ENCODE data around the gene PNPLA1. TPM values are rescaled to one million over a fixed set of nuclear protein-coding genes. Genes with fewer than 3 reads are reported as not detected.

PNPLA1 gene
- total RNA-seq, 1 experiment from 2014 or later: 0.10 TPM

GRCh38 chr6:36241728-36242127 lies 28.1 kb upstream of the PNPLA1 start:
- Histone ChIP-seq H2AFZ (ENCODE audit: low read depth, low read length, poor library complexity, severe bottlenecking) (no peak overlapping the region), H3K9ac (ENCODE audit: low read length) (no peak overlapping the region), H3K27ac (ENCODE audit: low read depth, low read length) (no peak overlapping the region), H3K4me3 (replicated peaks in 1 of 2; ENCODE audit: low read depth in 1 of 2, low read length in 2 of 2) (no peak overlapping the region), H3K36me3 (ENCODE audit: control insufficient read depth in 1 of 2, insufficient read depth in 2 of 2, low read length in 2 of 2) (no peaks in the 10 kb centered on the region), H3K9me3 (ENCODE audit: control insufficient read depth in 1 of 2, insufficient read depth in 1 of 2, low read depth in 1 of 2, low read length in 2 of 2) (no peaks in the 10 kb centered on the region), H3K4me1 (ENCODE audit: control insufficient read depth in 1 of 2, insufficient read depth in 2 of 2, low read length in 2 of 2) (peaks cover 0 to 13% of the 10 kb centered on the region in 2 experiments; a peak in 2 of 4 replicates), H3K9me2 (ENCODE audit: insufficient read depth) (no peaks in the 10 kb centered on the region), H3K79me2 (ENCODE audit: insufficient read depth, low read length) (no peaks in the 10 kb centered on the region), H3K4me2 (ENCODE audit: low read length) (no peak overlapping the region), H4K20me1 (ENCODE audit: insufficient read depth) (no peaks in the 10 kb centered on the region), H3K27me3 (ENCODE audit: insufficient read depth, low read length) (no peaks in the 10 kb centered on the region)
- CTCF ChIA-PET: no interaction called here
- ATAC-seq (no peak), DNase-seq (ENCODE audit: low read depth, low spot score) (no peak)
- POLR2A ChIA-PET: no interaction called here
- TF ChIP-seq FOSL1 (IDR thresholded peaks at IDR 0.05; ENCODE audit: low read depth) (no peak), JUND (IDR thresholded peaks at IDR 0.05) (no peak), ZFX (IDR thresholded peaks at IDR 0.05) (no peak), ZNF274 (IDR thresholded peaks at IDR 0.05; ENCODE audit: low read depth, low read length) (no peak), SIN3A (IDR thresholded peaks at IDR 0.05; ENCODE audit: low read depth) (no peak), EGR1 (IDR thresholded peaks at IDR 0.05; ENCODE audit: low read depth) (no peak), POLR2AphosphoS5 (IDR thresholded peaks at IDR 0.05; ENCODE audit: low read depth, low read length) (no peak)
- TF ChIP-seq, protein P1, sequence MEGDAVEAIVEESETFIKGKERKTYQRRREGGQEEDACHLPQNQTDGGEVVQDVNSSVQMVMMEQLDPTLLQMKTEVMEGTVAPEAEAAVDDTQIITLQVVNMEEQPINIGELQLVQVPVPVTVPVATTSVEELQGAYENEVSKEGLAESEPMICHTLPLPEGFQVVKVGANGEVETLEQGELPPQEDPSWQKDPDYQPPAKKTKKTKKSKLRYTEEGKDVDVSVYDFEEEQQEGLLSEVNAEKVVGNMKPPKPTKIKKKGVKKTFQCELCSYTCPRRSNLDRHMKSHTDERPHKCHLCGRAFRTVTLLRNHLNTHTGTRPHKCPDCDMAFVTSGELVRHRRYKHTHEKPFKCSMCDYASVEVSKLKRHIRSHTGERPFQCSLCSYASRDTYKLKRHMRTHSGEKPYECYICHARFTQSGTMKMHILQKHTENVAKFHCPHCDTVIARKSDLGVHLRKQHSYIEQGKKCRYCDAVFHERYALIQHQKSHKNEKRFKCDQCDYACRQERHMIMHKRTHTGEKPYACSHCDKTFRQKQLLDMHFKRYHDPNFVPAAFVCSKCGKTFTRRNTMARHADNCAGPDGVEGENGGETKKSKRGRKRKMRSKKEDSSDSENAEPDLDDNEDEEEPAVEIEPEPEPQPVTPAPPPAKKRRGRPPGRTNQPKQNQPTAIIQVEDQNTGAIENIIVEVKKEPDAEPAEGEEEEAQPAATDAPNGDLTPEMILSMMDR (IDR thresholded peaks at IDR 0.05 in 2 of 3, conservative IDR thresholded peaks at IDR 0.05 in 1 of 3; ENCODE audit: borderline replicate concordance in 1 of 3, insufficient read depth in 1 of 3, low read depth in 2 of 3, low read length in 2 of 3): no peak
- intact Hi-C loops (cut with micrococcal nuclease): no loop called here
- no TSS peak for BruUV-seq (replicated peaks)
- RAD21 ChIA-PET (ENCODE audit: low non-redundant PET in 1 of 2, low total read pairs in 2 of 2, uncharacterized antibody in 2 of 2, unreplicated experiment in 2 of 2): no interaction called here

GRCh38 chr6:36242161-36242560 lies 27.7 kb upstream of the PNPLA1 start:
- Histone ChIP-seq H3K4me3 (replicated peaks in 1 of 2; ENCODE audit: low read depth in 1 of 2, low read length in 2 of 2) (no peak overlapping the region), H3K9me3 (ENCODE audit: control insufficient read depth in 1 of 2, insufficient read depth in 1 of 2, low read depth in 1 of 2, low read length in 2 of 2) (no peaks in the 10 kb centered on the region), H3K9ac (ENCODE audit: low read length) (no peak overlapping the region), H3K27ac (ENCODE audit: low read depth, low read length) (no peak overlapping the region), H4K20me1 (ENCODE audit: insufficient read depth) (no peaks in the 10 kb centered on the region), H2AFZ (ENCODE audit: low read depth, low read length, poor library complexity, severe bottlenecking) (no peak overlapping the region), H3K4me2 (ENCODE audit: low read length) (no peak overlapping the region), H3K4me1 (ENCODE audit: control insufficient read depth in 1 of 2, insufficient read depth in 2 of 2, low read length in 2 of 2) (peaks cover 0 to 13% of the 10 kb centered on the region in 2 experiments; a peak in 2 of 4 replicates), H3K79me2 (ENCODE audit: insufficient read depth, low read length) (no peaks in the 10 kb centered on the region), H3K9me2 (ENCODE audit: insufficient read depth) (no peaks in the 10 kb centered on the region), H3K36me3 (ENCODE audit: control insufficient read depth in 1 of 2, insufficient read depth in 2 of 2, low read length in 2 of 2) (no peaks in the 10 kb centered on the region), H3K27me3 (ENCODE audit: insufficient read depth, low read length) (no peaks in the 10 kb centered on the region)
- ATAC-seq: no peak
- BruUV-seq (replicated peaks): no TSS peak
- intact Hi-C loops (cut with micrococcal nuclease): no loop called here
- CTCF ChIA-PET: no interaction called here
- DNase-seq (ENCODE audit: low read depth, low spot score): no peak
- RAD21 ChIA-PET (ENCODE audit: low non-redundant PET in 1 of 2, low total read pairs in 2 of 2, uncharacterized antibody in 2 of 2, unreplicated experiment in 2 of 2): no interaction called here
- POLR2A ChIA-PET: no interaction called here
- no peak for TF ChIP-seq JUND (IDR thresholded peaks at IDR 0.05)
- TF ChIP-seq EZH2phosphoT487 (IDR thresholded peaks at IDR 0.05; ENCODE audit: borderline replicate concordance): no peak
- TF ChIP-seq POLR2AphosphoS5 (IDR thresholded peaks at IDR 0.05; ENCODE audit: low read depth, low read length): no peak
- no peak for TF ChIP-seq RAD21 (IDR thresholded peaks at IDR 0.05; ENCODE audit: low read depth)
- no peak for TF ChIP-seq CEBPB (IDR thresholded peaks at IDR 0.05; ENCODE audit: low read depth)
- TF ChIP-seq ZFX (IDR thresholded peaks at IDR 0.05): no peak
- no peak for TF ChIP-seq FOSL1 (IDR thresholded peaks at IDR 0.05; ENCODE audit: low read depth)
- TF ChIP-seq, protein P2, sequence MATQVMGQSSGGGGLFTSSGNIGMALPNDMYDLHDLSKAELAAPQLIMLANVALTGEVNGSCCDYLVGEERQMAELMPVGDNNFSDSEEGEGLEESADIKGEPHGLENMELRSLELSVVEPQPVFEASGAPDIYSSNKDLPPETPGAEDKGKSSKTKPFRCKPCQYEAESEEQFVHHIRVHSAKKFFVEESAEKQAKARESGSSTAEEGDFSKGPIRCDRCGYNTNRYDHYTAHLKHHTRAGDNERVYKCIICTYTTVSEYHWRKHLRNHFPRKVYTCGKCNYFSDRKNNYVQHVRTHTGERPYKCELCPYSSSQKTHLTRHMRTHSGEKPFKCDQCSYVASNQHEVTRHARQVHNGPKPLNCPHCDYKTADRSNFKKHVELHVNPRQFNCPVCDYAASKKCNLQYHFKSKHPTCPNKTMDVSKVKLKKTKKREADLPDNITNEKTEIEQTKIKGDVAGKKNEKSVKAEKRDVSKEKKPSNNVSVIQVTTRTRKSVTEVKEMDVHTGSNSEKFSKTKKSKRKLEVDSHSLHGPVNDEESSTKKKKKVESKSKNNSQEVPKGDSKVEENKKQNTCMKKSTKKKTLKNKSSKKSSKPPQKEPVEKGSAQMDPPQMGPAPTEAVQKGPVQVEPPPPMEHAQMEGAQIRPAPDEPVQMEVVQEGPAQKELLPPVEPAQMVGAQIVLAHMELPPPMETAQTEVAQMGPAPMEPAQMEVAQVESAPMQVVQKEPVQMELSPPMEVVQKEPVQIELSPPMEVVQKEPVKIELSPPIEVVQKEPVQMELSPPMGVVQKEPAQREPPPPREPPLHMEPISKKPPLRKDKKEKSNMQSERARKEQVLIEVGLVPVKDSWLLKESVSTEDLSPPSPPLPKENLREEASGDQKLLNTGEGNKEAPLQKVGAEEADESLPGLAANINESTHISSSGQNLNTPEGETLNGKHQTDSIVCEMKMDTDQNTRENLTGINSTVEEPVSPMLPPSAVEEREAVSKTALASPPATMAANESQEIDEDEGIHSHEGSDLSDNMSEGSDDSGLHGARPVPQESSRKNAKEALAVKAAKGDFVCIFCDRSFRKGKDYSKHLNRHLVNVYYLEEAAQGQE (IDR thresholded peaks at IDR 0.05; ENCODE audit: low read depth): no peak
- TF ChIP-seq, protein P3, sequence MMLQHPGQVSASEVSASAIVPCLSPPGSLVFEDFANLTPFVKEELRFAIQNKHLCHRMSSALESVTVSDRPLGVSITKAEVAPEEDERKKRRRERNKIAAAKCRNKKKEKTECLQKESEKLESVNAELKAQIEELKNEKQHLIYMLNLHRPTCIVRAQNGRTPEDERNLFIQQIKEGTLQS (IDR thresholded peaks at IDR 0.05): no peak
- TF ChIP-seq, protein P1 (IDR thresholded peaks at IDR 0.05 in 2 of 3, conservative IDR thresholded peaks at IDR 0.05 in 1 of 3; ENCODE audit: borderline replicate concordance in 1 of 3, insufficient read depth in 1 of 3, low read depth in 2 of 3, low read length in 2 of 3): no peak

Measured in HCT116 (cell line).